Neutrophil (primary cell): ENCODE measurements around the gene IRF4.

Experiments used
- H3K27ac ChIP-seq: fragments of 200-600 bp; sonication (generic); 2 replicates; pipeline ENCODE4 v1.5.1; 2016; ENCODE audit warnings: mild to moderate bottlenecking, moderate library complexity
- H3K27me3 ChIP-seq: fragments of 200-600 bp; sonication (generic); 2 replicates; pipeline ENCODE4 v1.6.0; 2016; ENCODE audit warnings: mild to moderate bottlenecking
- H3K36me3 ChIP-seq: fragments of 200-600 bp; sonication (generic); 2 replicates; pipeline ENCODE4 v1.5.1; 2017
- H3K4me1 ChIP-seq, 2 experiments: fragments of 200-600 bp in 1 of 2; sonication (generic) in 1 of 2; 1 replicate in 1 of 2; 2 replicates in 1 of 2; pipeline versions ENCODE4 v1.5.1 to v1.6.1; 2013 to 2016; ENCODE audit warnings: low read depth in 1 of 2, low read length in 1 of 2, mild to moderate bottlenecking in 1 of 2, moderate library complexity in 1 of 2; ENCODE audit not compliant: control insufficient read depth in 1 of 2, insufficient read depth in 1 of 2
- H3K4me3 ChIP-seq, 2 experiments: fragments of 200-600 bp in 1 of 2; sonication (generic) in 1 of 2; 1 replicate in 1 of 2; 2 replicates in 1 of 2; pipeline ENCODE4 v1.5.1; 2013 to 2016; ENCODE audit warnings: low read depth in 1 of 2, low read length in 1 of 2, mild to moderate bottlenecking in 1 of 2, moderate library complexity in 1 of 2
- H3K9me3 ChIP-seq: fragments of 200-600 bp; sonication (generic); 2 replicates; pipeline ENCODE4 v1.5.1; 2016
- TF ChIP-seq, protein P1 (sequence below): fragments of 200-600 bp; sonication (generic); IDR thresholded peaks from 2 replicates; pipeline ENCODE4 v1.5.1; 2016; ENCODE audit warnings: antibody characterized with exemption

The IRF4 gene

DNA sequence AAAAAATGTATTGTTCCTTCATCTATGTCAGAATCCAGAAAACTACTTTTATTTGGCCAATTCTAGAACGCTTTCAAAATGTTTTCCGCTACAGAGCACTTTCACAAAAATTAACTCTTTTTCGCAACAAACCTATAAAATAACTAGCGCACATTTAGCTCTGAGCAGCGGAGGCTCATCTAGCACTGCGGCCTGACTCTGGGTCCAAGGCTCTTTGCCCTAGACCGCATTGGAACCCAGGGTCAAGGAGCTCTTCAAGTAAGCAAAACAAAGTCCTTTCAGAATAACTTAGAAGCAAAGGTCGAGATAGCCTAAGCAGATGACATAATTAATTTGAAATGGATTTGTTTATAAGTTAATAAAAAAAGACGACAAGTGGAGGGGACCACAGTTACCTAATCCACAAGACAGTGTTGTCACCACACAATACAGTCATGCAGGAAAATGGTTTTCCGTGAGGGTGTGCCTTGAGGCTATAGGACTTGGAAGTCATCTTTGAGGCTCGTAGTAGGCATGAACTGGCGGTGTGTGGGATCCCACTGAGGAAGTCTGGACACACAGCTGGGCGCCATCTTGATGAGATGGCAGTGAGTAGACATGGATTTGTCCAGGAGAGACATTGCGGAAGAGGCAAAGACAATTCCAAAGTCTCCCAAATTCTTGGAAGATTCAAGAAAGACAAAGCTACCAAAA is 29.2 kb upstream of the IRF4 start:
- TF ChIP-seq, protein P1, sequence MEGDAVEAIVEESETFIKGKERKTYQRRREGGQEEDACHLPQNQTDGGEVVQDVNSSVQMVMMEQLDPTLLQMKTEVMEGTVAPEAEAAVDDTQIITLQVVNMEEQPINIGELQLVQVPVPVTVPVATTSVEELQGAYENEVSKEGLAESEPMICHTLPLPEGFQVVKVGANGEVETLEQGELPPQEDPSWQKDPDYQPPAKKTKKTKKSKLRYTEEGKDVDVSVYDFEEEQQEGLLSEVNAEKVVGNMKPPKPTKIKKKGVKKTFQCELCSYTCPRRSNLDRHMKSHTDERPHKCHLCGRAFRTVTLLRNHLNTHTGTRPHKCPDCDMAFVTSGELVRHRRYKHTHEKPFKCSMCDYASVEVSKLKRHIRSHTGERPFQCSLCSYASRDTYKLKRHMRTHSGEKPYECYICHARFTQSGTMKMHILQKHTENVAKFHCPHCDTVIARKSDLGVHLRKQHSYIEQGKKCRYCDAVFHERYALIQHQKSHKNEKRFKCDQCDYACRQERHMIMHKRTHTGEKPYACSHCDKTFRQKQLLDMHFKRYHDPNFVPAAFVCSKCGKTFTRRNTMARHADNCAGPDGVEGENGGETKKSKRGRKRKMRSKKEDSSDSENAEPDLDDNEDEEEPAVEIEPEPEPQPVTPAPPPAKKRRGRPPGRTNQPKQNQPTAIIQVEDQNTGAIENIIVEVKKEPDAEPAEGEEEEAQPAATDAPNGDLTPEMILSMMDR = no peak
- Histone ChIP-seq H3K9me3 (no peaks in the 10 kb centered on the region), H3K4me3 (no peak overlapping the region), H3K27me3 (no peaks in the 10 kb centered on the region), H3K27ac (no peak overlapping the region), H3K36me3 (no peaks in the 10 kb centered on the region), H3K4me1 (no peaks in the 10 kb centered on the region)

DNA sequence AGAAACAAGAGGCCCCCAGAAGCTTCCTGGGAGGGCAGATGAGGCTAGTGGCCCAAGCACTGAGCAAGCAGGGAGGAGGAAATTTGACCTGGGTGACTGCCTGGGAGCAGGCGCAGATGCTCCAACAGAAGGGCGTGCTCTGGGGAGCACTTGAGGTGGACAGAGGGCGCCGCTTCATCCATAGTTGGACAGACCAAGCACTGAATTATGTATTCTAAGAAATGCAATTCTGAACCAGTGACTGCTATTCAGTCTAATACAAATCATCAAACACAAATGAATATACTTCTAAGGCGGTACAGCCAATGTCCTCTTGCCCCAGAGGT is 28.7 kb upstream of the IRF4 start:
- Histone ChIP-seq H3K27me3 (no peaks in the 10 kb centered on the region), H3K27ac (no peak overlapping the region), H3K9me3 (no peaks in the 10 kb centered on the region), H3K4me1 (no peaks in the 10 kb centered on the region), H3K36me3 (no peaks in the 10 kb centered on the region), H3K4me3 (no peak overlapping the region)
- TF ChIP-seq, protein P1 = no peak

GRCh38 chr6:363291-363690 is 28.3 kb upstream of the IRF4 start:
- Histone ChIP-seq H3K9me3 (no peaks in the 10 kb centered on the region), H3K27ac (no peak overlapping the region), H3K27me3 (no peaks in the 10 kb centered on the region), H3K4me1 (no peaks in the 10 kb centered on the region), H3K4me3 (no peak overlapping the region), H3K36me3 (no peaks in the 10 kb centered on the region)
- TF ChIP-seq, protein P1 = no peak

- no peaks in the 10 kb centered on the region for H3K9me3 ChIP-seq
- no peak overlapping the region for H3K4me3 ChIP-seq
- no peak overlapping the region for H3K27ac ChIP-seq
- no peaks in the 10 kb centered on the region for H3K27me3 ChIP-seq
- TF ChIP-seq, protein P1 = no peak
- H3K4me1 ChIP-seq = no peaks in the 10 kb centered on the region
- no peaks in the 10 kb centered on the region for H3K36me3 ChIP-seq
These were observed 27.6 kb upstream of the IRF4 start for GRCh38 chr6:363909-364308.

GRCh38 chr6:364609-365540 is 26.7 kb upstream of the IRF4 start:
- Histone ChIP-seq H3K4me3 (no peak overlapping the region), H3K27ac (no peak overlapping the region)

More at GRCh38 chr6:364609-365540, 26.7 kb upstream of the IRF4 start:
- H3K9me3 ChIP-seq = no peaks in the 10 kb centered on the region
- no peaks in the 10 kb centered on the region for H3K27me3 ChIP-seq
- H3K4me1 ChIP-seq = no peaks in the 10 kb centered on the region
- H3K36me3 ChIP-seq = no peaks in the 10 kb centered on the region
- TF ChIP-seq, protein P1 = no peak
